Heart right ventricle (tissue), 16 donors: ENCODE results near the gene HELZ. TPM values are rescaled to one million over a fixed set of nuclear protein-coding genes. Genes with fewer than 3 reads are reported as not detected.
"Not testable (repeated sequence)": the region's sequence is repeated elsewhere in the genome, so short reads cannot be mapped to it uniquely, and the experiment has no call there.

ENCODE experiments used
- ATAC-seq, 8 donors: fragments of 200-7000 bp; cut with Tn5 transposase; one replicate each; pipeline ENCODE4 v1.9.1; 2020; ENCODE audit warnings: mild to moderate bottlenecking in 8 of 8, moderate library complexity in 8 of 8, moderate number of reproducible peaks in 1 of 8
- DNase-seq, 2 donors: peaks; one replicate each; pipeline ENCODE4 v3.0.0-alpha.2; 2020
- H3K27ac ChIP-seq, 10 donors: fragments of 200-600 bp; sonication (generic) in 2 of 10; one replicate each; pipeline versions ENCODE4 v1.5.0 to v1.8.0; 2020 to 2022; ENCODE audit warnings: mild to moderate bottlenecking in 3 of 10
- H3K27me3 ChIP-seq, 7 donors: fragments of 200-600 bp; one replicate each; pipeline ENCODE4 v1.8.0; 2021 to 2022; ENCODE audit warnings: mild to moderate bottlenecking in 2 of 7
- H3K36me3 ChIP-seq, 9 donors: fragments of 200-600 bp; sonication (generic) in 1 of 9; one replicate each; pipeline versions ENCODE4 v1.5.0 to v1.8.0; 2020 to 2022; ENCODE audit warnings: mild to moderate bottlenecking in 2 of 9
- H3K4me1 ChIP-seq, 9 donors: fragments of 200-600 bp; sonication (generic) in 1 of 9; one replicate each; pipeline versions ENCODE4 v1.5.0 to v1.8.0; 2020 to 2022; ENCODE audit warnings: mild to moderate bottlenecking in 4 of 9
- H3K4me3 ChIP-seq, 10 donors: fragments of 200-600 bp; sonication (generic) in 2 of 10; one replicate each; pipeline versions ENCODE4 v1.5.0 to v1.8.0; 2020 to 2022; ENCODE audit warnings: mild to moderate bottlenecking in 7 of 10, moderate library complexity in 2 of 10
- H3K9me3 ChIP-seq, 11 donors: fragments of 200-600 bp in 10 of 11; sonication (generic) in 2 of 11; one replicate each; pipeline versions ENCODE4 v1.5.0 to v1.8.0; 2013 to 2022; ENCODE audit warnings: mild to moderate bottlenecking in 2 of 11, control low read depth in 1 of 11, moderate library complexity in 1 of 11
- WGBS, 2 donors: extraction: QIAGEN DNeasy Blood & Tissue Kit; methylation state at CpG; one replicate each; pipeline ENCODE4 v1.1.7; 2013; ENCODE audit warnings: inconsistent platforms in 1 of 2; 5-methylcytosine and 5-hydroxymethylcytosine counted together
- intact Hi-C, 10 donors: fragments of 100-400 bp; cut with DNase I; formaldehyde crosslinking; loops; one replicate each; pipeline versions ENCODE4 v1.11.1 to v1.14.2; 2022
- polyA plus RNA-seq, 2 donors: library from polyadenylated mRNA; stranded (reverse); fragments of 200-250 nt; gene quantifications; one replicate each; pipeline ENCODE4 v1.2.3, GENCODE V29; 2013
- total RNA-seq, 10 donors: library from RNA; stranded (reverse); fragmentation: NEBNext Ultra II Directional in 3 of 10; extraction: Animal tissue kit (Norgen Biotek cat#: 25700) in 3 of 10; gene quantifications; one replicate each; pipeline versions ENCODE4 v1.2.1 to v1.2.4, GENCODE V29; 2021 to 2023
- TF ChIP-seq, protein P1 (sequence below), 9 donors: fragments of 200-600 bp; sonication (generic) in 2 of 9; IDR thresholded peaks; one replicate each; pipeline versions ENCODE4 v1.5.0 to v1.8.0; 2021 to 2022; ENCODE audit warnings: antibody characterized with exemption in 9 of 9, mild to moderate bottlenecking in 5 of 9, moderate library complexity in 1 of 9
- donor health status: Arrhythmogenic right ventricular cardiomyopathy.
- donor health status: ischemic (EF 13 %, LVEDD 7.1; RV severe dilation, severe dysfunction).
- donor health status: healthy with polysubstance abuse.
- donor health status: DM: no; HTN: yes; CAD: no.
- donor health status: DM: no; HTN: no; CAD: no.
- donor health status: ischemic (EF 25% LVEDD 6.9; RV normal size, moderate dysfunction).
- donor health status: ischemic (EF 25% LVEDD 5.7; RV mildly dilated, moderate dysfunction).
- donor health status: healthy.
- donor health status: DM: yes; HTN: yes; CAD: no.
- donor health status: Ischemic cardiomyopathy.
- donor health status: ischemic (EF 35%, LVEDD 5.7; RV mildly dilated, moderate dysfunction).
- donor health status: nonischemic (EF 11% LVEDD 7.7; RV severe dilation, severe dysfunction).
- donor health status: DM: yes; HTN: yes; CAD: no.
- donor health status: PGD.
- donor health status: ischemic (EF 29% LVEDD 5.4; RV normal size, mild dysfunction).
- donor health status: nonischemic (EF 23%, LVEDD 6.1; RV moderate dilation, normal function).

The HELZ gene
- total and polyA plus RNA-seq, 12 donors: 2.4 to 50.3 (median 40.6) TPM

DNA sequence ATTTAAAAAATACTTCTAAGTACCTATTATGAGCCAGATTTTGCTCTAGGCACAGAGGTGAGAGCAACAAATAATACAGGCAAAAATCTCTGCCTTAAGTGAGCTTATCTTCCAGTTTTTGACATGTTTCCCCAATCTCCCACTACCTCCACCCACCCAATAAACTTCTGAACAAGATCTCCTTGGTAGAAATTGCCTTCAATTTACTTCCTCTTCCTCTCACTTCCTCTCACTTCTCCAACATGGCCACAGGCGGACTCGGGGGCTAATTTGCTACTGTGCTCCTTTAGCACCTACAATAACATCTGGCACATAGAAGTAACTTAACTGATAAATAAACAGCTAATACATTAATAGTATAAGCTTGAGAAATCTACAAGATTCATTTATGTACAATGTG, 118.0 kb downstream of the HELZ start:
- peaks cover 0 to 75% (median 5%) of the 10 kb centered on the region in 9 donors for H3K36me3 ChIP-seq

DNA sequence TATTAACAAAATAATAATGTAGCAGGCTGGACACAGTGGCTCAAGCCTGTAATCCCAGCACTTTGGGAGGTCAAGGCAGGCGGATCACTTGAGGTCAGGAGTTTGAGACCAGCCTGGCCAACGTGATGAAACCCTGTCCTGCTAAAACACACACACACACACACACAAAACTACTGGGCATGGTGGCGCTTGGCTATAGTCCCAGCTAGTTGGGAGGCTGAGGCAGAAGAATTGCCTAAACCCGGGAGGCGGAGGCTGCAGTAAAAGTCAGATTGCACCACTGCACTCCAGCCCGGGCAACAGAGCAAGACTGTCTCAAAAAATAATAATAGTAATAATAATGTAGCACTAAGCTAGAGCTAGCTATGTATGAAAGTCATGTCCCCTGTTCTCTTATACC, 118.5 kb downstream of the HELZ start:
- ATAC-seq: not testable (repeated sequence)
- WGBS, 2 donors: 89 to 92% methylated on average over 6 of the region's 6 CpGs
- H3K36me3 ChIP-seq: peaks cover 0 to 77% (median 5%) of the 10 kb centered on the region in 9 donors

More for the DNA sequence above, 118.0 kb downstream of the HELZ start:
- intact Hi-C loops: no loop called here
- Histone ChIP-seq H3K27ac (no peak overlapping the region), H3K4me1 (peaks cover 0 to 6% (median 0%) of the 10 kb centered on the region in 9 donors), H3K27me3 (no peaks in the 10 kb centered on the region), H3K4me3 (no peak overlapping the region), H3K9me3 (no peaks in the 10 kb centered on the region)
- WGBS, 2 donors: 46 to 88% methylated on average over 2 of the region's 2 CpGs
- no peak for ATAC-seq
- TF ChIP-seq, protein P1, sequence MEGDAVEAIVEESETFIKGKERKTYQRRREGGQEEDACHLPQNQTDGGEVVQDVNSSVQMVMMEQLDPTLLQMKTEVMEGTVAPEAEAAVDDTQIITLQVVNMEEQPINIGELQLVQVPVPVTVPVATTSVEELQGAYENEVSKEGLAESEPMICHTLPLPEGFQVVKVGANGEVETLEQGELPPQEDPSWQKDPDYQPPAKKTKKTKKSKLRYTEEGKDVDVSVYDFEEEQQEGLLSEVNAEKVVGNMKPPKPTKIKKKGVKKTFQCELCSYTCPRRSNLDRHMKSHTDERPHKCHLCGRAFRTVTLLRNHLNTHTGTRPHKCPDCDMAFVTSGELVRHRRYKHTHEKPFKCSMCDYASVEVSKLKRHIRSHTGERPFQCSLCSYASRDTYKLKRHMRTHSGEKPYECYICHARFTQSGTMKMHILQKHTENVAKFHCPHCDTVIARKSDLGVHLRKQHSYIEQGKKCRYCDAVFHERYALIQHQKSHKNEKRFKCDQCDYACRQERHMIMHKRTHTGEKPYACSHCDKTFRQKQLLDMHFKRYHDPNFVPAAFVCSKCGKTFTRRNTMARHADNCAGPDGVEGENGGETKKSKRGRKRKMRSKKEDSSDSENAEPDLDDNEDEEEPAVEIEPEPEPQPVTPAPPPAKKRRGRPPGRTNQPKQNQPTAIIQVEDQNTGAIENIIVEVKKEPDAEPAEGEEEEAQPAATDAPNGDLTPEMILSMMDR (IDR thresholded peaks at IDR 0.05): no peak
- no peak for DNase-seq

DNA sequence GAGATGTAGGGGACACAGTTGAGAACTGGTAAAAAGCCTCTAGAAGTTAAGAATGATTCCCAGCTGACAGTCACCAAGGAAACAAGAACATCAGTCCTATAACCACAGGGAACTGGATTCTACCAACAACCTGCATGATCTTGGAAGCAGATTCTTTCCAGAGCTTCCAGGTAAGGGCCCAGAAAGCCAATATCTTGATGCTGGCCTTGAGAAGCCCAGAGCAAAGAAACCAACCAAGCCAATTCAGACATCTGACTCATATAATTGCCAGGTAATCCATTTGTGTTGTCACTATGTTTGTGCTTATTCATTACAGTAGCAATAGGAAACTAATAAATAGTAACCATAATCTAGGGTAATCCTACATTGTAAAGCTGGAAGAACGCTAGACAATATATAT, 119.1 kb downstream of the HELZ start:
- Histone ChIP-seq H3K27me3 (no peaks in the 10 kb centered on the region), H3K9me3 (no peaks in the 10 kb centered on the region), H3K4me1 (peaks cover 0 to 13% (median 7%) of the 10 kb centered on the region in 9 donors), H3K27ac (no peak overlapping the region), H3K36me3 (peaks cover 0 to 82% (median 11%) of the 10 kb centered on the region in 9 donors), H3K4me3 (no peak overlapping the region)
- DNase-seq (no peak), ATAC-seq (no peak)
- TF ChIP-seq, protein P1 (IDR thresholded peaks at IDR 0.05): no peak
- WGBS, 2 donors: 94 to 98% methylated on average over 1 of the region's 1 CpG
- intact Hi-C loops: no loop called here

More for the DNA sequence above, 118.5 kb downstream of the HELZ start:
- H3K4me1 ChIP-seq, DNase-seq, H3K9me3 ChIP-seq, H3K27me3 ChIP-seq, H3K27ac ChIP-seq, H3K4me3 ChIP-seq, intact Hi-C loops: not testable (repeated sequence)

DNA sequence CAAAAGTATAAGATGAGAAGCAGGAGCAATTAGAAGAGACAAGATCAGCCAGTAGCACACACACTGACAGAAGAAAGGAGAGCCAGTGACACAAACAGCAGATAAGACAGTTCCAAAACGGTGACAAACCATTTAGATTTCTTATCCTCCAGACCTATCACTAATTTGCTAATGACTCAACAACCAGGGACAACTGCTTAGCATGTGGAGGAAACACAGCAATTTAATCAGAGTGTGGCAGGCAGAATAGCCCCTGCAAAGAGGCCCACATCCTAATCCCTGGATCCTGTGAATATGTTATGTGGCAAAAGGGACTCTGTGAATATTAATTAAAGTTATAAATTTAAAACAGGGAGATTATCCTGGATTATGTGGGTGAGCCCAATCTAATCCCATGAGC, 119.6 kb downstream of the HELZ start:
- no peak overlapping the region for H3K27ac ChIP-seq
- ATAC-seq: no peak
- WGBS, 2 donors: 20 to 27% methylated on average over 1 of the region's 1 CpG
- H3K4me1 ChIP-seq: peaks cover 0 to 16% (median 7%) of the 10 kb centered on the region in 9 donors
- no peaks in the 10 kb centered on the region for H3K27me3 ChIP-seq
- intact Hi-C loops: no loop called here
- TF ChIP-seq, protein P1 (IDR thresholded peaks at IDR 0.05): no peak
- no peaks in the 10 kb centered on the region for H3K9me3 ChIP-seq
- no peak overlapping the region for H3K4me3 ChIP-seq
- peaks cover 0 to 87% (median 16%) of the 10 kb centered on the region in 9 donors for H3K36me3 ChIP-seq
- no peak for DNase-seq

DNA sequence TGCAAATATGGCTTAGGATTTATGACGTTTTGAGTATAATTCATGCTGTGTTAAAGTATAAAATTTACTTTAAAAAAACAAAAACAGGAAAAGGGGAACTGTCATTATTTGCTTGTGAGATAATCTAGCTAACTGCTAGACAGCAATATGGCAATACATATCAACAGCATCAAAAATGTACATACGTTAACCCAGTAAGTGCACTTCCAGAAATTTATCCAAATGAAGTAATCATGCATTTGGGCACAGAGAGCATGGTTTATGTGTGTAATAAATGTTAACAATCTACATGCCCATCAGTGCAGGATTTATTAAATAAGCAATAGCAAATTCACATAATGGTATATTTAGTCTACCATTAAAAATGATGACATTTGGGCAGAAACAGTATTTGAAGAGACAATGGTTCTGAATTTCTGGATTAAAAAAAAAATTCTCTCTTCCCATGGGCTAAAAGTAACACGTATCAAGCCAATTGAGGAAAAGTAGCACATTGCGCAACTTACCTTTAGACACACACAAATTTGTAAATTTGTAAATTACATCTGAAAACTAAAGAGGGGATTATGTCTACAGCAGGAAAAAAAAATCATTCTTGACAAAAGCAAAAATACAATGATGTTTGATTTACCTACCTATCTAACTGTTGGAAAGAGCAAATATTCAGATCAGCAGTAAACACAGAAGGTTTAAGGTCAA, 120.4 kb downstream of the HELZ start:
- Histone ChIP-seq H3K27ac (no peak overlapping the region), H3K36me3 (peaks cover 0 to 90% (median 24%) of the 10 kb centered on the region in 9 donors), H3K9me3 (no peaks in the 10 kb centered on the region), H3K27me3 (no peaks in the 10 kb centered on the region), H3K4me3 (no peak overlapping the region), H3K4me1 (peaks cover 0 to 16% (median 7%) of the 10 kb centered on the region in 9 donors)
- TF ChIP-seq, protein P1 (IDR thresholded peaks at IDR 0.05): no peak
- no peak for ATAC-seq
- 85 to 86% methylated on average over 4 of the region's 4 CpGs for WGBS, 2 donors
- intact Hi-C loops: no loop called here
- no peak for DNase-seq
